ENCODE measurements around the gene DRD1.
A peak's percentile ranks its signal among the peaks of the same experiment; 100 is the strongest.

DRD1 gene

GRCh38 chr5:175444060-175444904 is at the start of gene DRD1:
Gene DRD1, minus strand, starts transcription at chr5:175444182. Its CDS starts 1,083 bp downstream, at chr5:175443099.
- H3K9me3 ChIP-seq (ENCODE audit: control insufficient read depth, low read length) = no peaks in the 10 kb centered on the region
- no peaks in the 10 kb centered on the region for H3K36me3 ChIP-seq (ENCODE audit: control insufficient read depth, insufficient read depth, low read length)
- peak within 1 kb of the TSS; percentile 14 for H3K4me3 ChIP-seq (ENCODE audit: low read length)
- H3K9ac ChIP-seq (ENCODE audit: low read length) = no peak within 1 kb of the TSS
- H3K27me3 ChIP-seq (ENCODE audit: control insufficient read depth, insufficient read depth, low read length) = peaks cover 36% of the 10 kb centered on the region
- peaks cover 15% of the 10 kb centered on the region for H3K4me1 ChIP-seq (ENCODE audit: control insufficient read depth, insufficient read depth, low read length)

- no peaks in the 10 kb centered on the region for H3K27me3 ChIP-seq (ENCODE audit: control insufficient read depth, insufficient read depth, low read length)
- H3K4me1 ChIP-seq (ENCODE audit: control insufficient read depth, insufficient read depth, low read length) = no peaks in the 10 kb centered on the region
- H3K36me3 ChIP-seq (ENCODE audit: control insufficient read depth, insufficient read depth, low read length) = peaks cover 5% of the 10 kb centered on the region
- H3K9ac ChIP-seq (ENCODE audit: low read length) = no peak overlapping the region
- no peak overlapping the region for H3K4me3 ChIP-seq (ENCODE audit: low read length)
- H3K9me3 ChIP-seq (ENCODE audit: control insufficient read depth, low read length) = no peaks in the 10 kb centered on the region
Measured at GRCh38 chr5:175493726-175494125, 49.7 kb upstream of the DRD1 start.

GRCh38 chr5:175493260-175493659 is 49.3 kb upstream of the DRD1 start:
- Histone ChIP-seq H3K9ac (ENCODE audit: low read length) (no peak overlapping the region), H3K36me3 (ENCODE audit: control insufficient read depth, insufficient read depth, low read length) (peaks cover 5% of the 10 kb centered on the region), H3K4me1 (ENCODE audit: control insufficient read depth, insufficient read depth, low read length) (no peaks in the 10 kb centered on the region), H3K4me3 (ENCODE audit: low read length) (no peak overlapping the region), H3K9me3 (ENCODE audit: control insufficient read depth, low read length) (no peaks in the 10 kb centered on the region), H3K27me3 (ENCODE audit: control insufficient read depth, insufficient read depth, low read length) (no peaks in the 10 kb centered on the region)

- H3K9me3 ChIP-seq (ENCODE audit: control insufficient read depth, low read length) = no peaks in the 10 kb centered on the region
- no peaks in the 10 kb centered on the region for H3K4me1 ChIP-seq (ENCODE audit: control insufficient read depth, insufficient read depth, low read length)
- H3K36me3 ChIP-seq (ENCODE audit: control insufficient read depth, insufficient read depth, low read length) = peaks cover 5% of the 10 kb centered on the region
- H3K4me3 ChIP-seq (ENCODE audit: low read length) = no peak overlapping the region
- no peaks in the 10 kb centered on the region for H3K27me3 ChIP-seq (ENCODE audit: control insufficient read depth, insufficient read depth, low read length)
- no peak overlapping the region for H3K9ac ChIP-seq (ENCODE audit: low read length)
Measured at GRCh38 chr5:175491223-175491622, 47.2 kb upstream of the DRD1 start.

DNA sequence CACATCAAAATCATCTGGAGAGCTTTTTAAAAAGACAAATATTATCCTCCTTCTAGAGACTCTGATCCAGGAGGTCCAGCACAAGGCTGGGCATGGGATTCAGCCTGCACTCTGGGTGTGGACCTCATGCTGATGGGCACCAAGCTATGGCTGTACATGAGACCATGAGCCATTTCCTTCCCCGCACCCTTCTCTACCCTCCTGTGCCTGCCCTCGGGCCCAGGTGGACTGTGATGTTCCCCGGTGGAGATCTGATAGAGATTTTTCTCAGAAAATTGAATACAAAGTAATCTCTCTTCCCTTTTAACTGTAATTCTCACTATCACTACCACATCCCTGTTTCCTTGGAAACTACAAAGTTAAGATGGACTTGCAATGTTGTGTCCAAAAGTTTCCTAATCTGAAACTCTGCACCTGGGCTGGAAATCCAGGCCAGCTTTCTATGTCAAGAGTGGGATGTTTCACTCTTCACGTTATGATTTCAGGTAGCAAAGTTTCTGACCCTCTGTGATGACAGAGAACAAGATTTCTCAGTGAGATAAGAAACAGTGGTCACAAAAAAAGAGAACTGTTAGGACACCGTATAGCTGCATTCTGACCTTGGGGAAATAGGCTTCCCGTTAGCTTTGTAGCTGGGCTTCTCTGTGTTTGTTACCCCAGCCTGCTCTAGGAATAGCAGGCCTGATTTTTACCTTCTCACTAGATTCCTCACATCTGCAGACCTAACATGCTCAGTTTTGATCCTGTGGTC is 45.9 kb upstream of the DRD1 start:
- H3K4me3 ChIP-seq (ENCODE audit: low read length) = no peak overlapping the region
- no peak overlapping the region for H3K9ac ChIP-seq (ENCODE audit: low read length)
- no peaks in the 10 kb centered on the region for H3K4me1 ChIP-seq (ENCODE audit: control insufficient read depth, insufficient read depth, low read length)
- H3K9me3 ChIP-seq (ENCODE audit: control insufficient read depth, low read length) = no peaks in the 10 kb centered on the region
- no peaks in the 10 kb centered on the region for H3K27me3 ChIP-seq (ENCODE audit: control insufficient read depth, insufficient read depth, low read length)
- H3K36me3 ChIP-seq (ENCODE audit: control insufficient read depth, insufficient read depth, low read length) = peaks cover 5% of the 10 kb centered on the region

- Histone ChIP-seq H3K4me1 (ENCODE audit: control insufficient read depth, insufficient read depth, low read length) (no peaks in the 10 kb centered on the region), H3K9ac (ENCODE audit: low read length) (no peak overlapping the region), H3K9me3 (ENCODE audit: control insufficient read depth, low read length) (no peaks in the 10 kb centered on the region), H3K27me3 (ENCODE audit: control insufficient read depth, insufficient read depth, low read length) (no peaks in the 10 kb centered on the region), H3K4me3 (ENCODE audit: low read length) (no peak overlapping the region), H3K36me3 (ENCODE audit: control insufficient read depth, insufficient read depth, low read length) (peaks cover 5% of the 10 kb centered on the region)
Measured at GRCh38 chr5:175487514-175488222, 43.7 kb upstream of the DRD1 start.

DNA sequence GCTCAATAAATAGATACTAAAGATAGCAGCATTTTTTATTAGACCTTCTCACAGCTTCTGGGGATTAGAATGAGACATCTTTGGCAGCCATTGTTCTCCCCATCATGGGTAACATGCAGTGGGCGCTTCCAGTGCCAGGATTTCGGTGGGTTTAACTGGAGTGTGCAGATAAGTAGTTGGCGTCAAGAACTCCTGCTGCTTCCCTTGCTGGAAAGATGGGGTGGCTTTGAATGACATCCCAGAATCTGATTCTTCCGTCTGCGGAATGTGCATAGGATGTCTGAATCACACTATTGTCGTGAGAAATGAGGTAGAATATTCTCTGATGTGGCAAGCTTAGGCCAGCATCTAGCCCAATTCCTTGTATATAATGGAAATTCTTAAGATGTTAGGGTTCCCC is 41.6 kb upstream of the DRD1 start:
- H3K27me3 ChIP-seq (ENCODE audit: control insufficient read depth, insufficient read depth, low read length) = no peaks in the 10 kb centered on the region
- no peaks in the 10 kb centered on the region for H3K9me3 ChIP-seq (ENCODE audit: control insufficient read depth, low read length)
- H3K9ac ChIP-seq (ENCODE audit: low read length) = no peak overlapping the region
- no peaks in the 10 kb centered on the region for H3K36me3 ChIP-seq (ENCODE audit: control insufficient read depth, insufficient read depth, low read length)
- no peaks in the 10 kb centered on the region for H3K4me1 ChIP-seq (ENCODE audit: control insufficient read depth, insufficient read depth, low read length)
- no peak overlapping the region for H3K4me3 ChIP-seq (ENCODE audit: low read length)

GRCh38 chr5:175484829-175485228 is 40.8 kb upstream of the DRD1 start:
- no peaks in the 10 kb centered on the region for H3K36me3 ChIP-seq (ENCODE audit: control insufficient read depth, insufficient read depth, low read length)
- no peaks in the 10 kb centered on the region for H3K9me3 ChIP-seq (ENCODE audit: control insufficient read depth, low read length)
- no peak overlapping the region for H3K4me3 ChIP-seq (ENCODE audit: low read length)
- no peaks in the 10 kb centered on the region for H3K27me3 ChIP-seq (ENCODE audit: control insufficient read depth, insufficient read depth, low read length)
- no peaks in the 10 kb centered on the region for H3K4me1 ChIP-seq (ENCODE audit: control insufficient read depth, insufficient read depth, low read length)
- no peak overlapping the region for H3K9ac ChIP-seq (ENCODE audit: low read length)

GRCh38 chr5:175484322-175484721 is 40.3 kb upstream of the DRD1 start:
- Histone ChIP-seq H3K4me1 (ENCODE audit: control insufficient read depth, insufficient read depth, low read length) (no peaks in the 10 kb centered on the region), H3K4me3 (ENCODE audit: low read length) (no peak overlapping the region), H3K9me3 (ENCODE audit: control insufficient read depth, low read length) (no peaks in the 10 kb centered on the region), H3K27me3 (ENCODE audit: control insufficient read depth, insufficient read depth, low read length) (no peaks in the 10 kb centered on the region), H3K36me3 (ENCODE audit: control insufficient read depth, insufficient read depth, low read length) (no peaks in the 10 kb centered on the region), H3K9ac (ENCODE audit: low read length) (no peak overlapping the region)

DNA sequence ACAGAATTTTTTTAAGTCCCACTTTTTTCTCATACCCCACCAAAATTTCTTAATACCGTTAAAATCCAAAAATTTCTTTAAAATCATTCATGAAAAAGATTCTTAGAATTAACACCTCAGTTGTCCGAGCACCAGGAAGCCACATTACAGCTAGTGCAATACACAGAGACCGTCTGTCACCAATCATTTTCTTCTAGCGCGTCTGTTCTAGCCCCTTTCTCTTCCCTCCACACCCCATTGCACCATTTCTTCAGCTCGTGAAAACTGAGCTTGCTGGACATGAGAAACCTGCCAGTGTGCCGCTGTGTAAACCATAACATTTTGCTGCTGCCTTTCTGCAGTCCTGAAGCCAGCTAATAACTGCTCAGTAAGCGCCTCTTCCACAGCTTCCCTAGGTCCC is 39.4 kb upstream of the DRD1 start:
- no peak overlapping the region for H3K9ac ChIP-seq (ENCODE audit: low read length)
- no peaks in the 10 kb centered on the region for H3K27me3 ChIP-seq (ENCODE audit: control insufficient read depth, insufficient read depth, low read length)
- H3K9me3 ChIP-seq (ENCODE audit: control insufficient read depth, low read length) = no peaks in the 10 kb centered on the region
- H3K4me1 ChIP-seq (ENCODE audit: control insufficient read depth, insufficient read depth, low read length) = no peaks in the 10 kb centered on the region
- no peak overlapping the region for H3K4me3 ChIP-seq (ENCODE audit: low read length)
- H3K36me3 ChIP-seq (ENCODE audit: control insufficient read depth, insufficient read depth, low read length) = no peaks in the 10 kb centered on the region

DNA sequence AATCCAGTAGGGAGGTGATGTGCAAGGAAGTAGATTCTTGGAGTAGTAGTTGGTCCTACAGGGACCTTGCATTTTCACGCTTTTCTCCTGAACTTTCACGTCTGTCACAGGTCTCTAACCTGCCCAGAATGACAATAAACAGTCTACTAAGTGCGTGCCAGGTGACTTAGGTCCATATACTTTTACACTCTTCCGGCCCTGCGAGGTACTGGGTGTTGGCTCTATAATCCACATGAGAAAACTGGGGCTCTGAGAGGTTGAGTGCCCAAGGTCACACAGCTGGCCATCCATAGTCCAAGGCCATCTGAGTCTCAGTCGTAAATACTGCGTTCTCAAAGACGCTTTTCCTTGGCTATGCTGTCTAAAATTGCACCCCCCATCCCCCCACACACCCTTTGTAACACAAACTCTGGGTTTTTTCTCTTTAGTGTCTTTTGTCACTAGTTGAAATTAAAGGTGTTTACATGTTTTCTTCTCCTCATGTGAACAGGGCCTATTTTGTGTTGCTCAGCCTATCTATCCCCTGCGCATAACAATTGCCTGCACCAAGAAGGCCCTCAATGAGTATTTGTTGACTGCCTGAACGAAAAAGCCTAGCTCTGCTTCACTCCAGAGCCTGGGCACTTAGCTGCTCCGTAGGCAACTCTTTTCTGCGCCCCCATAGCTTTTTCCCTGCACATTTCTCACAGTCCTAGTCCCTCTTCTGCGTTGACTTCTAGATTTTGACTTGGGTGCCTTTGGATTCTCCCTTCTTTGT is 35.3 kb upstream of the DRD1 start:
- H3K4me1 ChIP-seq (ENCODE audit: control insufficient read depth, insufficient read depth, low read length) = no peaks in the 10 kb centered on the region
- peak overlapping the region; percentile 68 for H3K9ac ChIP-seq (ENCODE audit: low read length)
- H3K4me3 ChIP-seq (ENCODE audit: low read length) = peak overlapping the region; percentile 64
- H3K27me3 ChIP-seq (ENCODE audit: control insufficient read depth, insufficient read depth, low read length) = no peaks in the 10 kb centered on the region
- H3K9me3 ChIP-seq (ENCODE audit: control insufficient read depth, low read length) = no peaks in the 10 kb centered on the region
- no peaks in the 10 kb centered on the region for H3K36me3 ChIP-seq (ENCODE audit: control insufficient read depth, insufficient read depth, low read length)
